HCT116 (cell line): ENCODE results near the gene BRD3OS. TPM values are rescaled to one million over a fixed set of nuclear protein-coding genes. Genes with fewer than 3 reads are reported as not detected.

ENCODE experiments used
- ATAC-seq: fragments of 200-7000 bp; cut with Tn5 transposase; 2 replicates; pipeline ENCODE4 v1.9.1; 2020; ENCODE audit warnings: mild to moderate bottlenecking, moderate library complexity
- BruUV-seq: library from RNA; stranded (reverse); fragments of 400-500 nt; replicated peaks from 2 replicates; lab custom pipeline; 2021; lab: Mats Ljungman, UMichigan
- CTCF ChIA-PET: fragments of 300-600 bp; sonication (Branson Sonifier 250); formaldehyde crosslinking; loops from one replicate; lab custom pipeline; 2021; ENCODE audit warnings: antibody characterized with exemption; lab: Charles Lee
- POLR2A ChIA-PET: fragments of 300-600, 350-600 bp; sonication (Branson Sonifier 250); formaldehyde crosslinking; loops from one replicate; lab custom pipeline; 2021; ENCODE audit warnings: antibody characterized with exemption; lab: Charles Lee
- RAD21 ChIA-PET, 2 experiments: fragments of 300-600 bp; sonication (Branson Sonifier 250); formaldehyde crosslinking; loops; one replicate each; lab custom pipeline; 2023; ENCODE audit warnings: low total read pairs in 2 of 2; ENCODE audit not compliant: uncharacterized antibody in 2 of 2, unreplicated experiment in 2 of 2, low non-redundant PET in 1 of 2; lab: Charles Lee
- DNase-seq: peaks from one replicate; pipeline ENCODE4 v3.0.0-alpha.2; 2010; ENCODE audit warnings: low read depth, low spot score
- H2AFZ ChIP-seq: fragments of 200-600 bp; shearing (Covaris generic), sonication (generic); 2 replicates; pipeline ENCODE4 v1.6.1; 2017; ENCODE audit warnings: low read depth, mixed run types, mixed read lengths, antibody characterized with exemption, low read length; ENCODE audit not compliant: poor library complexity, severe bottlenecking
- H3K27ac ChIP-seq: 2 replicates; pipeline ENCODE4 v1.5.1; 2012; ENCODE audit warnings: low read depth, low read length
- H3K27me3 ChIP-seq: fragments of 200-600 bp; sonication (generic); 2 replicates; pipeline ENCODE4 v1.6.1; 2016; ENCODE audit warnings: mixed run types, low read length, mixed read lengths; ENCODE audit not compliant: insufficient read depth
- H3K36me3 ChIP-seq, 2 experiments: fragments of 200-500 bp in 1 of 2; fragments of 200-600 bp in 1 of 2; sonication (Bioruptor generic) in 1 of 2; sonication (generic) in 1 of 2; 2 replicates each; pipeline versions ENCODE4 v1.5.1 to v1.6.1; 2014 to 2016; ENCODE audit warnings: low read length in 2 of 2, inconsistent platforms in 1 of 2, mixed read lengths in 1 of 2, mixed run types in 1 of 2; ENCODE audit not compliant: insufficient read depth in 2 of 2, control insufficient read depth in 1 of 2
- H3K4me1 ChIP-seq, 2 experiments: fragments of 200-600 bp in 1 of 2; sonication (generic) in 1 of 2; 2 replicates each; pipeline versions ENCODE4 v1.5.1 to v1.6.1; 2012 to 2017; ENCODE audit warnings: low read length in 2 of 2, inconsistent platforms in 1 of 2, mild to moderate bottlenecking in 1 of 2, mixed read lengths in 1 of 2, mixed run types in 1 of 2, moderate library complexity in 1 of 2; ENCODE audit not compliant: insufficient read depth in 2 of 2, control insufficient read depth in 1 of 2
- H3K4me2 ChIP-seq: fragments of 200-600 bp; sonication (generic); 2 replicates; pipeline ENCODE4 v1.6.1; 2017; ENCODE audit warnings: mixed run types, low read length, mixed read lengths
- H3K4me3 ChIP-seq, 2 experiments: fragments of 200-600 bp in 1 of 2; sonication (generic) in 1 of 2; replicated peaks in 1 of 2; 2 replicates each; pipeline ENCODE4 v1.5.1; 2011 to 2016; ENCODE audit warnings: low read length in 2 of 2, control low read depth in 1 of 2, low read depth in 1 of 2, mild to moderate bottlenecking in 1 of 2, mixed read lengths in 1 of 2, mixed run types in 1 of 2
- H3K79me2 ChIP-seq: fragments of 200-600 bp; sonication (generic); 2 replicates; pipeline ENCODE4 v1.6.1; 2017; ENCODE audit warnings: mild to moderate bottlenecking, mixed run types, low read length, moderate library complexity, mixed read lengths; ENCODE audit not compliant: insufficient read depth
- H3K9ac ChIP-seq: fragments of 200-600 bp; sonication (generic); 2 replicates; pipeline ENCODE4 v1.6.1; 2016; ENCODE audit warnings: low read length, mixed read lengths
- H3K9me2 ChIP-seq: fragments of 200-600 bp; sonication (generic), shearing (Covaris generic); 2 replicates; pipeline ENCODE4 v1.6.1; 2017; ENCODE audit warnings: mixed run types, mild to moderate bottlenecking, moderate library complexity; ENCODE audit not compliant: insufficient read depth
- H3K9me3 ChIP-seq, 2 experiments: fragments of 200-500 bp in 1 of 2; fragments of 200-600 bp in 1 of 2; sonication (Bioruptor generic) in 1 of 2; sonication (generic) in 1 of 2; 2 replicates each; pipeline ENCODE4 v1.6.1; 2014 to 2017; ENCODE audit warnings: low read length in 2 of 2, mixed read lengths in 2 of 2, inconsistent platforms in 1 of 2, low read depth in 1 of 2, mild to moderate bottlenecking in 1 of 2, mixed run types in 1 of 2, moderate library complexity in 1 of 2; ENCODE audit not compliant: control insufficient read depth in 1 of 2, insufficient read depth in 1 of 2
- H4K20me1 ChIP-seq: fragments of 200-600 bp; sonication (generic), shearing (Covaris generic); 2 replicates; pipeline ENCODE4 v1.6.1; 2017; ENCODE audit warnings: mixed run types, mild to moderate bottlenecking, moderate library complexity; ENCODE audit not compliant: insufficient read depth
- CTCF ChIP-seq, 3 experiments: fragments of 200-600 bp in 1 of 3; sonication (generic) in 1 of 3; IDR thresholded peaks in 2 of 3; conservative IDR thresholded peaks in 1 of 3; 2 replicates each; pipeline ENCODE4 v1.5.1; 2012 to 2017; ENCODE audit warnings: low read depth in 2 of 3, low read length in 2 of 3, antibody characterized with exemption in 1 of 3, borderline replicate concordance in 1 of 3, control low read depth in 1 of 3, mild to moderate bottlenecking in 1 of 3, mixed read lengths in 1 of 3, mixed run types in 1 of 3, moderate library complexity in 1 of 3; ENCODE audit not compliant: insufficient read depth in 1 of 3
- EGR1 ChIP-seq: IDR thresholded peaks from 2 replicates; pipeline ENCODE4 v1.6.1; 2012; ENCODE audit warnings: low read depth
- EZH2 ChIP-seq: fragments of 200-600 bp; sonication (generic); IDR thresholded peaks from 2 replicates; pipeline ENCODE4 v1.6.1; 2017; ENCODE audit warnings: antibody characterized with exemption, mixed run types
- FOSL1 ChIP-seq: IDR thresholded peaks from 2 replicates; pipeline ENCODE4 v1.6.1; 2012; ENCODE audit warnings: low read depth
- MAX ChIP-seq: IDR thresholded peaks from 2 replicates; pipeline ENCODE4 v1.6.1; 2012
- POLR2A ChIP-seq: IDR thresholded peaks from 2 replicates; pipeline ENCODE4 v1.7.0; 2011; ENCODE audit warnings: borderline replicate concordance; ENCODE audit not compliant: insufficient read depth, insufficient read length; ENCODE audit errors: extremely low read depth
- POLR2AphosphoS5 ChIP-seq: IDR thresholded peaks from 2 replicates; pipeline ENCODE4 v1.6.1; 2011; ENCODE audit warnings: mild to moderate bottlenecking, low read depth, low read length, moderate library complexity
- SP1 ChIP-seq: IDR thresholded peaks from 2 replicates; pipeline ENCODE4 v1.6.1; 2012; ENCODE audit warnings: low read depth
- SRF ChIP-seq: IDR thresholded peaks from 2 replicates; pipeline ENCODE4 v1.6.1; 2012; ENCODE audit warnings: low read depth
- TCF7L2 ChIP-seq: IDR thresholded peaks from 2 replicates; pipeline ENCODE4 v1.7.0; 2011; ENCODE audit warnings: borderline replicate concordance, inconsistent platforms; ENCODE audit not compliant: insufficient read depth, insufficient read length; ENCODE audit errors: extremely low read depth
- ZFX ChIP-seq: fragments of 450-650 bp; IDR thresholded peaks from 2 replicates; pipeline ENCODE4 v1.6.1; 2017
- ZNF274 ChIP-seq: fragments of 200-500 bp; sonication (Bioruptor generic); IDR thresholded peaks from 2 replicates; pipeline ENCODE4 v1.6.1; 2014; ENCODE audit warnings: mild to moderate bottlenecking, low read depth, low read length, inconsistent platforms
- intact Hi-C: fragments of 100-400 bp; cut with micrococcal nuclease; formaldehyde crosslinking; loops from 2 replicates; pipeline ENCODE4 v1.10.0; 2022
- total RNA-seq: library from RNA; stranded (reverse); gene quantifications from one replicate; pipeline ENCODE4 v1.2.1, GENCODE V29; 2021; ENCODE audit not compliant: unreplicated experiment

Gene BRD3OS
- total RNA-seq, 1 experiment from 2014 or later = 17.0 TPM

- H3K36me3 ChIP-seq = no peaks in the 10 kb centered on the region
- peaks cover 88% of the 10 kb centered on the region for H3K79me2 ChIP-seq
- H3K9me3 ChIP-seq = no peaks in the 10 kb centered on the region
- no peak overlapping the region for H2AFZ ChIP-seq
- POLR2A ChIA-PET = interaction anchor here (1.0 kb wide), 1 partner anchor 19 kb away, joined by 4 read pairs; no protein-coding TSS in a partner anchor
- no peaks in the 10 kb centered on the region for H3K27me3 ChIP-seq
- intact Hi-C loops = no loop called here
- no peak overlapping the region for H3K4me2 ChIP-seq
- CTCF ChIA-PET = no interaction called here
- no peak overlapping the region for H3K4me3 ChIP-seq
- H3K9me2 ChIP-seq = no peaks in the 10 kb centered on the region
- BruUV-seq = no TSS peak
- peaks cover 3 to 16% of the 10 kb centered on the region in 2 experiments; a peak in 3 of 4 replicates for H3K4me1 ChIP-seq
- H4K20me1 ChIP-seq = no peaks in the 10 kb centered on the region
- TF ChIP-seq ZNF274 (no peak), FOSL1 (no peak), TCF7L2 (no peak), EGR1 (no peak), POLR2A (no peak), CTCF (IDR thresholded peaks at IDR 0.05 in 2 of 3, conservative IDR thresholded peaks at IDR 0.05 in 1 of 3; ENCODE audit: borderline replicate concordance in 1 of 3, insufficient read depth in 1 of 3, low read depth in 2 of 3, low read length in 2 of 3) (no peak), SRF (no peak), POLR2AphosphoS5 (no peak), ZFX (no peak), EZH2 (no peak), MAX (no peak), SP1 (no peak)
- no peak overlapping the region for H3K27ac ChIP-seq
- RAD21 ChIA-PET = no interaction called here
- no peak for DNase-seq
- ATAC-seq = no peak
- H3K9ac ChIP-seq = no peak overlapping the region
These were observed 38.4 kb upstream of the BRD3OS start for GRCh38 chr9:133986774-133987445.
